ENCODE data around the gene HDGF. TPM values are rescaled to one million over a fixed set of nuclear protein-coding genes. Genes with fewer than 3 reads are reported as not detected.

Gene HDGF
- total and polyA plus RNA-seq, 2 donors (not counting 1 experiment from before 2014, with no cell fraction given), result 99.1 to 138 TPM

DNA sequence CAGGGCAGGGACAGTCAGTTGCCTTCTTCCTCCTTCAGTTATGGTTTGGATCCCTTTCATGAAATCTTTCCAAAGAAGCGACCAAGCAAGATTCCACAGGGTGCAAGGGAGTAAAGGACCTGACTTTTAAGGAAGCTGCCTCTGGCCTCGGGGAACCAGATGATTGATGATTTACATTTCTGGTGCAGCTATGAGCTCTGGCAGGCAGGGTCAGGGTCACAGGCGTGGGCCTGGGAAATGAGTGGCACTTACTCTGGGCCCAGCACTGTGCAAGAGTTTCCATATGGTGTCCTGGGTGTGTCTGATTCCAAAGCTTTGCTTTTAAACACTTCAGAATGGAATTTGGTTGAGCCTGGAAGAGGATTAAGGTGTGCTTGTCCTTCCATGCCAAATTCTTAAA lies 38.8 kb downstream of the HDGF start:
- H3K4me2 ChIP-seq (ENCODE audit: extremely low read depth, insufficient read depth, low read length), result peak overlapping the region; percentile 23
- H3K27me3 ChIP-seq (ENCODE audit: control insufficient read depth, insufficient read depth, low read length), result no peaks in the 10 kb centered on the region
- no peak for TF ChIP-seq EZH2 (IDR thresholded peaks at IDR 0.05; ENCODE audit: low read length, missing control alignments)
- TF ChIP-seq, protein P1, sequence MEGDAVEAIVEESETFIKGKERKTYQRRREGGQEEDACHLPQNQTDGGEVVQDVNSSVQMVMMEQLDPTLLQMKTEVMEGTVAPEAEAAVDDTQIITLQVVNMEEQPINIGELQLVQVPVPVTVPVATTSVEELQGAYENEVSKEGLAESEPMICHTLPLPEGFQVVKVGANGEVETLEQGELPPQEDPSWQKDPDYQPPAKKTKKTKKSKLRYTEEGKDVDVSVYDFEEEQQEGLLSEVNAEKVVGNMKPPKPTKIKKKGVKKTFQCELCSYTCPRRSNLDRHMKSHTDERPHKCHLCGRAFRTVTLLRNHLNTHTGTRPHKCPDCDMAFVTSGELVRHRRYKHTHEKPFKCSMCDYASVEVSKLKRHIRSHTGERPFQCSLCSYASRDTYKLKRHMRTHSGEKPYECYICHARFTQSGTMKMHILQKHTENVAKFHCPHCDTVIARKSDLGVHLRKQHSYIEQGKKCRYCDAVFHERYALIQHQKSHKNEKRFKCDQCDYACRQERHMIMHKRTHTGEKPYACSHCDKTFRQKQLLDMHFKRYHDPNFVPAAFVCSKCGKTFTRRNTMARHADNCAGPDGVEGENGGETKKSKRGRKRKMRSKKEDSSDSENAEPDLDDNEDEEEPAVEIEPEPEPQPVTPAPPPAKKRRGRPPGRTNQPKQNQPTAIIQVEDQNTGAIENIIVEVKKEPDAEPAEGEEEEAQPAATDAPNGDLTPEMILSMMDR (conservative IDR thresholded peaks at IDR 0.05 in 1 of 2, IDR thresholded peaks at IDR 0.05 in 1 of 2; ENCODE audit: low read depth in 1 of 2, low read length in 2 of 2), result no peak
- H3K9me3 ChIP-seq (ENCODE audit: control insufficient read depth, insufficient read depth, low read depth, low read length), result no peaks in the 10 kb centered on the region
- H3K36me3 ChIP-seq (ENCODE audit: control insufficient read depth, insufficient read depth, low read length), result no peaks in the 10 kb centered on the region
- no peaks in the 10 kb centered on the region for H4K20me1 ChIP-seq (ENCODE audit: control insufficient read depth, extremely low read depth, insufficient read depth, low read length)
- H3K4me1 ChIP-seq (ENCODE audit: control insufficient read depth, extremely low read depth, insufficient read depth, low read length), result peaks cover 41% of the 10 kb centered on the region
- H3K27ac ChIP-seq (ENCODE audit: insufficient read depth, low read length), result no peak overlapping the region
- no peaks in the 10 kb centered on the region for H3K79me2 ChIP-seq (ENCODE audit: control insufficient read depth, insufficient read depth, low read length)
- no peak overlapping the region for H2AFZ ChIP-seq (ENCODE audit: low read length)
- no peak overlapping the region for H3K4me3 ChIP-seq (replicated peaks in 1 of 4; ENCODE audit: control extremely low read depth in 1 of 4, insufficient read depth in 1 of 4, low read depth in 3 of 4, low read length in 4 of 4)
- peak; percentile 36 to 53 for DNase-seq (ENCODE audit: low read depth in 2 of 2)
- H3K9ac ChIP-seq (ENCODE audit: insufficient read depth, low read length), result no peak overlapping the region

DNA sequence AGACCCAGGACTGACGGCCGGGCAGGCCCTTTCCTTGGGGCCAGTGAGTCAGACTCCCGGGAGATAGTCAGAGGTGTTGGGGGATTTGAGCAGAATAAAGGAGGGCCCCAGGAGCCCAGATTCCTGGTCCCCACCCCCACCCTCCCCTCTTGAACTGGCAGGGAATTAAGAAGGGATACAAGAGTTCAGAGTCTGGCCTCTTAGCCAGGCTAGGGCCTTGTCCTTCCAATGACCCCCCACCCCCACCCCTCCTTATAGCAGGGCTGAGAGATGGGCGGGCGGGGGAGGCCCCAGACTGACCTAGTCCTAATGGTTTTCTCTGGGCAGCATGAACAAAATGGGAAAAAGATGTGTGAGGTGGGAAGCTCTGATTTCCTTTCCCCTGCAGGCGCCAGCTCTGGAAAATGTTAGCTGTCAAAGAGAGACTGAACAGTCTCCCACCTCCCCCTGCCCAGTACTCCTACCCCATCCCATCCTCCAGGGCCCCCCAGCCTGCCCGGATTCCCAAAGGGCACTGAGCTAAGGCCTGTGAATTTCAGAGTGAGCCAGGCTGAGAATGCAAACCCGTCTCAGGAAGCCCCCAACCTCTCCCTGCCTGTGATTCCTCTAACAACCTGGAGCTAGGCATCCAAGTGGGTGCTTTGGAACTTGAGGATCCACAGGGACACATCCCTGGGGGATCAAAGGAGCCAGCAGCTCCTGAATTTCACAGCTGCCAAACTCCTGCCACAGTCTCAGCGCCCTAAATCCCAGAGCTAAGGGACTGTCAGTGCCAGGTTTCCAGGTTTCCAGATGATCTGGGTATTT lies 40.3 kb downstream of the HDGF start:
- H3K9ac ChIP-seq (ENCODE audit: insufficient read depth, low read length), result no peak overlapping the region
- H4K20me1 ChIP-seq (ENCODE audit: control insufficient read depth, extremely low read depth, insufficient read depth, low read length), result no peaks in the 10 kb centered on the region
- no peak overlapping the region for H3K27ac ChIP-seq (ENCODE audit: insufficient read depth, low read length)
- no peaks in the 10 kb centered on the region for H3K9me3 ChIP-seq (ENCODE audit: control insufficient read depth, insufficient read depth, low read depth, low read length)
- TF ChIP-seq, protein P1 (conservative IDR thresholded peaks at IDR 0.05 in 1 of 2, IDR thresholded peaks at IDR 0.05 in 1 of 2; ENCODE audit: low read depth in 1 of 2, low read length in 2 of 2), result no peak
- no peak for TF ChIP-seq EZH2 (IDR thresholded peaks at IDR 0.05; ENCODE audit: low read length, missing control alignments)
- no peaks in the 10 kb centered on the region for H3K79me2 ChIP-seq (ENCODE audit: control insufficient read depth, insufficient read depth, low read length)
- no peak overlapping the region for H3K4me2 ChIP-seq (ENCODE audit: extremely low read depth, insufficient read depth, low read length)
- no peak overlapping the region for H3K4me3 ChIP-seq (replicated peaks in 1 of 4; ENCODE audit: control extremely low read depth in 1 of 4, insufficient read depth in 1 of 4, low read depth in 3 of 4, low read length in 4 of 4)
- no peaks in the 10 kb centered on the region for H3K36me3 ChIP-seq (ENCODE audit: control insufficient read depth, insufficient read depth, low read length)
- no peaks in the 10 kb centered on the region for H3K27me3 ChIP-seq (ENCODE audit: control insufficient read depth, insufficient read depth, low read length)
- H3K4me1 ChIP-seq (ENCODE audit: control insufficient read depth, extremely low read depth, insufficient read depth, low read length), result peaks cover 49% of the 10 kb centered on the region
- DNase-seq (ENCODE audit: low read depth in 2 of 2), result peak; percentile 28 to 36
- no peak overlapping the region for H2AFZ ChIP-seq (ENCODE audit: low read length)

DNA sequence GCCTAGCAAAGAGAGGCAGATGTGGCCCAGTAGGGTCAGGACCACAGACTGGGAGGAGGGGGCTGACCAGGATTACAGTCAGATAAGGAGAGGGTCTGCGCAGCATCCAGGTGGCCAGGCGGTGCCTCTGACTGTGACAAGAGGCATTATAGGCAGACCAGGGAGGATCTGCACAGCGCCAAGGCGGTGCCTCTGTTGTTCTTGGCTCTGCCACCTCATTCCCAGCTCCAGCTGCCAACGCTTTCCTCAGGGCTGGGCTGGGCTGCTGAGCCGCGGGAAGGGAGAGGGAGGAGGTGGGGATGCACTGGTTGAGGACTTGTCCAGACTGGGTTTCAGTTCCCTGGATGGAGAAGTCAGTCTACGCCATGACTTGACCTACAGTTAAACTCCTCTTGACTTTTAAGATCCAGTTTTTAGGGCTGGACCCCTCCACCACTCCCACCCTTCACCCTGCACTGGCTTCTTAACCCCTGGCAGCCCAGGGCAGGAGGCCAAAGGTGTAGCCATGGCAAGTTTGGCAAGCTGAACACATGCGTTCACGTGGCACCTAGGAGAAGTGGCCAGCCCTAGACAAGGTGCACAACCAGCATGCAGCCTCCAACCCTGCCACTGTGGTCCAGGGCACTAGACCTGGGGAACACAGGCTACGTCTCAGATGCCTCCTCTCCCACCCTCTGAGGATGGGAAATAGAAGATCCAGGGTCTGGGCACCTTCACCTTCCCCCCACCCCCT lies 41.6 kb downstream of the HDGF start:
- no peak overlapping the region for H2AFZ ChIP-seq (ENCODE audit: low read length)
- H3K4me2 ChIP-seq (ENCODE audit: extremely low read depth, insufficient read depth, low read length), result no peak overlapping the region
- no peaks in the 10 kb centered on the region for H3K27me3 ChIP-seq (ENCODE audit: control insufficient read depth, insufficient read depth, low read length)
- TF ChIP-seq, protein P1 (conservative IDR thresholded peaks at IDR 0.05 in 1 of 2, IDR thresholded peaks at IDR 0.05 in 1 of 2; ENCODE audit: low read depth in 1 of 2, low read length in 2 of 2), result no peak
- no peak for TF ChIP-seq EZH2 (IDR thresholded peaks at IDR 0.05; ENCODE audit: low read length, missing control alignments)
- H3K36me3 ChIP-seq (ENCODE audit: control insufficient read depth, insufficient read depth, low read length), result no peaks in the 10 kb centered on the region
- no peaks in the 10 kb centered on the region for H3K79me2 ChIP-seq (ENCODE audit: control insufficient read depth, insufficient read depth, low read length)
- H3K9me3 ChIP-seq (ENCODE audit: control insufficient read depth, insufficient read depth, low read depth, low read length), result no peaks in the 10 kb centered on the region
- H4K20me1 ChIP-seq (ENCODE audit: control insufficient read depth, extremely low read depth, insufficient read depth, low read length), result no peaks in the 10 kb centered on the region
- peaks cover 56% of the 10 kb centered on the region for H3K4me1 ChIP-seq (ENCODE audit: control insufficient read depth, extremely low read depth, insufficient read depth, low read length)
- H3K9ac ChIP-seq (ENCODE audit: insufficient read depth, low read length), result no peak overlapping the region
- DNase-seq (ENCODE audit: low read depth in 2 of 2), result peak; percentile 73 to 77
- no peak overlapping the region for H3K4me3 ChIP-seq (replicated peaks in 1 of 4; ENCODE audit: control extremely low read depth in 1 of 4, insufficient read depth in 1 of 4, low read depth in 3 of 4, low read length in 4 of 4)
- no peak overlapping the region for H3K27ac ChIP-seq (ENCODE audit: insufficient read depth, low read length)
